ENCODE data around the gene CPNE6.
"Not testable (repeated sequence)": the region's sequence is repeated elsewhere in the genome, so short reads cannot be mapped to it uniquely, and the experiment has no call there.

The CPNE6 gene

DNA sequence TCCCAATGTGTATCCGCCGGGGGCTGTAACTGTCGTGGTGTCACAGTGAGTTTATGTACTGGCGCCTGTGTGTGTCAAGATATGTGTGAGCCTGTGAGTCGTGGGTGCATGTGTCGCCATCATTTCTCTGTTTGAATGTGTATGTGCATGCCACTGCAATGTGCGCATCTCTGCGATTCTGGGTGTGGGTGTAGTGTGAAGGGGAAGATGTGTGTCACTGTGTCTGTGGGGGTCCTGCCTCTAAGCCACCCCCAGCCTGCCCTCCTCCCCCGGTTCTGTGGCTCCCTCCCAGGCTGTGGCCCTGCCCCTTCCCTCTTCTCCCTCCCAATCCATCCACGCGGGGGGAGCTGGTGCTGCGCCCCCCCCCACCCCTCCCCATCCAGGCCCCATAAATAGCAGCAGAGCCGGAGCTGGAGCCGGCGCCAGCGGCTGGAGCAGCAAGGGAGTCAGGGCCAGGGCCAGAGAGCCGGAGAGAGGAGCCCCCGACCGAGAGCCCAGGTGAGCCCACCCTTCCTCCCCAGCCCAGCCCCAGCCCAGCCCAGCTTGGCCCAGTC lies at the start of gene CPNE6:
CPNE6 (plus strand) TSS at position 419 of the 554 bp plus-strand sequence. CDS start 1,375 bp downstream, outside the sequence.
- no peak for DNase-seq (ENCODE audit: low spot score)

- not testable (repeated sequence) for DNase-seq (ENCODE audit: low spot score)
Measured at GRCh38 chr14:24024939-24025418, 46.4 kb upstream of the CPNE6 start.

DNA sequence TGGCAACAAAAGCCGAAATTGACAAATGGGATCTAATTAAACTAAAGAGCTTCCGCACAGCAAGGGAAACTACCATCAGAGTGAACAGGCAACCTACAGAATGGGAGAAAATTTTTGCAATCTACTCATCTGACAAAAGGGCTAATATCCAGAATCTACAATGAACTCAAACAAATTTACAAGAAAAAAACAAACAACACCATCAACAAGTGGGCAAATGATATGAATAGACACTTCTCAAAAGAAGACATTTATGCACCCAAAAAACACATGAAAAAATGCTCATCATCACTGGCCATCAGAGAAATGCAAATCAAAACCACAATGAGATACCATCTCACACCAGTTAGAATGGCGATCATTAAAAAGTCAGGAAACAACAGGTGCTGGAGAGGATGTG lies 41.7 kb upstream of the CPNE6 start:
- DNase-seq (ENCODE audit: low spot score): not testable (repeated sequence)

DNA sequence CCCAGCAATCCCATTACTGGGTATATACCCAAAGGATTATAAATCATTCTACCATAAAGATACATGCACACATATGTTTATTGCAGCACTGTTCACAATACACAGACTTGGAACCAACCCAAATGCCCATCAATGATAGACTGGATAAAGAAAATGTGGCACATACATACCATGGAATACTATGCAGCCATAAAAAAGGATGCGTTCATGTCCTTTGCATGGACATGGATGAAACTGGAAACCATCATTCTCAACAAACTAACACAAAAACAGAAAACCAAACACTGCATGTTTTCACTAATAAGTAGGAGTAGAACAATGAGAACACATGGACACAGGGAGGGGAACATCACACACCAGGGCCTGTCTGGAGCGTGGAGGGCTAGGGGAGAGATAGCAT lies 40.0 kb upstream of the CPNE6 start:
- not testable (repeated sequence) for DNase-seq (ENCODE audit: low spot score)

- DNase-seq (ENCODE audit: low spot score): no peak
Measured at GRCh38 chr14:24032727-24033418, 38.5 kb upstream of the CPNE6 start.

- DNase-seq (ENCODE audit: low spot score): not testable (repeated sequence)
Measured at GRCh38 chr14:24035769-24036168, 35.6 kb upstream of the CPNE6 start.

DNA sequence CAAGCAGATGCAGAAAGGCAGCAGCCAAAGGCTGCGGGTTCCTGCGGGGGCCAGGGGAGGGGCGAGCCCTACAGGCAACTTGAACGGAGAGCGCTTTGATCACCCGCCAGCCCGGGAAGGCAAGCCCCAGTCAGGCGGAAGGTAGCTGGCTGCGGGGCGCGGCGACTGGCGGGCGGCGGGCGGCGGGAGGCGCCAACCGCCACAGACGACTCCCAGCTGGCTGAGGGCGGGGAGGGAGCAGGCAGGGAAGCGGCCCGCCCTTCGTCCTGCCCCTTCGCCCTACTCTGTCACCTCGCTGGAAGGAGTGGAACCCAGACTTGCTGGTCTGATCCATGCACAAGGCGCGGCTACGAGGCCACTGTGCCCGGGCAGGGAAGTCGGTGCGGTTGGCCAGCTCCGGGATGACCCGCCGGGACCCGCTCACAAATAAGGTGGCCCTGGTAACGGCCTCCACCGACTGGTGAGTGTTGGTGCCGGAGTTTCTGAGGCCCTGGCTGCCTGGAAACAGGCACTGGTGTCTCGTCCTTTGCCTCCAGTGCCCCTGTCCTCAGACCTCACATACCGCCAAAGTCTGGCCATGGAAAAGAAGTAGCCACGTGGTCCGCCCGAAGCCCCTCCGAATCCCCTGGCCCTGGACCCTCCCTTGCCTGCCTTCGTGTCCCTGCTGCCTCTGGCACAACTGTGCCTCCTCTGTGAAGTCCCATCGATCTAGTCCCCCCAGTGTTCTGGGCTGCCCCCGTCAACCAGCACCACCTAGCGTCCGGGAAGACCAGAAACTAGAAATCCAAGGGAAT lies 35.0 kb upstream of the CPNE6 start:
- peak; percentile 83 for DNase-seq (ENCODE audit: low spot score)

DNA sequence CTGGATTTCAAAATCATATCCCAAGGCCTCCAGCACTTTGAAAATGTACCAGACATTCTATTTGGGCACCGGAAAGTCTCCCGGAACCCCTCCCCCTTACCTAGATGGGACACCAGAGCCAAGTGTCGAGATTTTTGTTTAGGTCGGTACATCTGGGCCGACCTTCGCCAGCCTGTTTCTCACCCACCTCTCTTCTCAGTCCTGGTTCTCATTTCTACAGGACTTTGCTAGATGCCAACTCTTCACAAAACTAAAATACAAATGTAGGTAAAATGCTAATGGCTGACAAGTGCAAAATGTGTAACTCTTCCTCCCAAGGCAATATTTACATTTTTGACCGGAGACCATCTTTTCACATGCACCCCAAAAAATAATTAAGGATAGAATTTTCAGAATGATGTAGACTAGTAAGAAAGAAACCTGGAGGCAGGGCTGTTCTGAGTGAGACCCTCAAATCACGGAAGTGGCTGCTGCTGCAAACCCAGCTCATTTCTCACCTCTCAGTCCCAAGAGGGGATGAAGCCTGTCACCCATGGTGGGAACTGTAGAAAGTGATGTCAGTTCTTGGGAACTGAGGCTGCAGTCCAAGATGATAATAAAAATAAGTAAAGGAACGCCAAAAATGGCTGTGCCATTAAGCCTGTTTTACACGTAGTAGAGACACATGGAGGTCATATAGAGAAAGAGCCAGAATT lies 34.3 kb upstream of the CPNE6 start:
- not testable (repeated sequence) for DNase-seq (ENCODE audit: low spot score)

- DNase-seq (ENCODE audit: low spot score): no peak
Measured at GRCh38 chr14:24037658-24038037, 33.7 kb upstream of the CPNE6 start.

GRCh38 chr14:24038686-24039085 lies 32.7 kb upstream of the CPNE6 start:
- DNase-seq (ENCODE audit: low spot score): no peak

- DNase-seq (ENCODE audit: low spot score): no peak
Measured at GRCh38 chr14:24040692-24041091, 30.7 kb upstream of the CPNE6 start.

DNA sequence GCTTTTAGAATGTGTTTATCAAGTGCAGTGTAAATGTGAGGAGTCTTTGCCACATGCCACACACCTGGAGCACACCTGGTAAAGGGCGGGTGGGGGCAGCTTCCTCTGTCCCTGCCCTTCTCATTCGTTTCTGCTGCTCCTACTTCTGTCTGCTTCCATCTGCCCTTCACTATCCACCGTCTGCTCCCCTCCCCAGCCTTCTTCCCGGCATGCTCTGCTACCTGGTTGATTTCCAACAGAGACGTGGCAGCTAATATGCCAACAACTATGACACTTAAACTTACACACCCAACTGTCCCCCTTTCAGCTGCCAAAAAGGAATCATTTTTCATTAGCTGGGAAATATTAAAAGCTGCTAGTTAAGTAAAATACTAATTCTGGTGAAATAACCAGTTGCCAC lies 28.6 kb upstream of the CPNE6 start:
- peak; percentile 22 for DNase-seq (ENCODE audit: low spot score)

GRCh38 chr14:24049002-24049401 lies 22.4 kb upstream of the CPNE6 start:
- not testable (repeated sequence) for DNase-seq (ENCODE audit: low spot score)

DNA sequence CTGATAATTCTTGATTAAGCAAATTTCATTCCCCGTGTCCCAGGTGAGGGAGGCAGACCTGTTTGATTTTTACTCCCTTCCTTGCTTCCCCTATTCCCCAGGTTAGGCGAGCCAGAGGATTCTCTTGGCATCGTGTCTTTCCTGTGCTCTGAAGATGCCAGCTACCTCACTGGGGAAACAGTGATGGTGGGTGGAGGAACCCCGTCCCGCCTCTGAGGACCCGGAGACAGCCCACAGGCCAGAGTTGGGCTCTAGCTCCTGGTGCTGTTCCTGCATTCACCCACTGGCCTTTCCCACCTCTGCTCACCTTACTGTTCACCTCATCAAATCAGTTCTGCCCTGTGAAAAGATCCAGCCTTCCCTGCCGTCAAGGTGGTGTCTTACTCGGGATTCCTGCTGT lies 20.6 kb upstream of the CPNE6 start:
- not testable (repeated sequence) for DNase-seq (ENCODE audit: low spot score)

- no peak for DNase-seq (ENCODE audit: low spot score)
Measured at GRCh38 chr14:24051176-24051788, 20.1 kb upstream of the CPNE6 start.

- DNase-seq (ENCODE audit: low spot score): peak; percentile 97
Measured at GRCh38 chr14:24051789-24052655, 19.3 kb upstream of the CPNE6 start, which contains the start of gene CARMIL3. TSS of gene CARMIL3 (plus strand) at chr14:24052009. CDS start at chr14:24052154, 145 bp downstream.

DNA sequence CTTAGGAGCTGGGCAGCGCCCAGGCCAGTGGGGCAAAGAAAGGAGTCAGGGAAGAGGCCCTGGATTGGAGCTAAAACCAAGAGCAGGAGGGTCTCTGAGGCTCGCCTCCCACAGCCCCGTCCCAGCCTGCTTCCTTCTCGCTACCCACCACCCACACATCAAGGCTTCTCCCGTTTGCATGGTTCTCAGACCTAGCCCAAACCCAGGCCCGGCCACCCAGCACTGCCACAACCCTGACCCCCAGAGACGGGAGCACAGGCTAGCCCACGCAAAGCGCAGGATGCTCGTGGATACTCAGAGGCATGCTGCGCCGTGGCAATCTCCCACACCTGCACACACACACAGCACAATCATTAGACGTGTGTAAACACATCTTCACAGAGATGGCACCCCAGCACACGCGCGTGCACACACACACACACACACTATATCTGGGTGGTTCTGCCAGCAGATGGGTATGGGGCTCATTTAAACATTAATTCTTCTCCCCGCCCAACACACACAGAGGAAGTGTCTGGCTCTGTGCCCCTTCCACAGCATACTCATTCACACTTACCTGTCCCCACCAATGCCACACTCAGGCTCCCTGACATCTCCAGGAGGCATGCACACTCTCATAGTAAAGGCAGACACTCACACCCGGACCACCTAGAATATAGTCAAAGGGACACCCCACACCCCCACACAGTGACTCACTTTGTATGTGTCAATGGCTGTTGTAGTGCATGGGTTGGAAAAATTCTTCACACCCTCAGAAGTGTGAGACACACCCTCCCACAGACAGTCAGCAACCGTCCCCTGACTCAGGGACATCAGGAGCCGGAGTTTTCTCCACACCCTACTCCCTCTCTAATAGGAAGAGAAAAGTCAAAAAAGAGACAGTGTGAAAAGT lies 18.5 kb upstream of the CPNE6 start:
- DNase-seq (ENCODE audit: low spot score): no peak

DNA sequence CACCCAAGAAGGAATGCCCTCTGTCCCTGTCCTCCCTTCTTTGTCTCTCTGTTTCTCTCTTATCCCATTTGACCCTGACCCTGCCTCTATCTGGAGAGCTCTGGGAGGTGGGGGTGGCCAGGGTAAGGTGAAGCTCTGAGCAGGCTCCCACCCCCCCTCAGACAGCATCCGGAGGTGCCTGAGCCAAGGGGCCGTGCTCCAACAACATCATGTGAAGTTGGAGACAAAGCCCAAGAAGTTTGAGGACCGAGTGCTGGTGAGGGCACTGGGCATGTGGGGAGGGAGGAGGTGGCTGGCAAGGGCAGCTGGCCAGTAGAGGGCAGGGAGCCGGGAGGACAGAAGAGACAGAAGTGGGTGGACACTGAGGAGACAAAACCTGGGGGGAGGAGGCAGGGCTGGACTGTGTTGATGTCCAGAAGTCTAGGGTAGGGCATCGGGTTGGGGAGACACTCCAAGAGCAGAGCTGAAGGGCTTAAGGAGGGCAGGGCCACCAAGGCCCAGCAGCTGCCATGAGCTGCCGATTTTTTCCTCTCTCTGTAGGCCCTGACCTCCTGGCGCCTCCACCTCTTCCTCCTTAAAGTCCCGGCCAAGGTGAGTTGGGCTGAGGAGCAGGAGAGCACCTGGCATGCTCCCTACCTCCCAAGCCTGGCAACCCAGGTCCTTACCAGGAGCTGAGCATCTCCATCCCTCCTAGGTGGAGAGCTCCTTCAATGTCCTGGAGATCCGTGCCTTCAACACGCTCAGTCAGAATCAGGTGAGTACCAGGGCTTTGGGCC lies 17.6 kb upstream of the CPNE6 start:
- DNase-seq (ENCODE audit: low spot score): peak; percentile 8

DNA sequence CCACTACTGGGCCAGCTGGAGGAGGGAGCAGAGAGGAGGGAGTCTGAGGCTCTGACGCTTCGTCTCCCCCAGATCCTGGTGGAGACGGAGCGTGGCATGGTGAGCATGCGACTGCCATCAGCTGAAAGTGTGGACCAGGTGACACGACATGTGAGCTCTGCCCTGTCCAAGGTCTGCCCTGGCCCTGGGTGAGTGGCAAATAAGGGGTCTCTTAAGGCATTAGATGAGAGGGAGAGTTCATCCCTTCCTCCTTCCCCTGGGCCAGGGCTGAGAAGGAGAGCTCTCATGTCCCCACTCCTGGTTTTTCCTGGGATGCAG lies 17.1 kb upstream of the CPNE6 start:
- DNase-seq (ENCODE audit: low spot score): no peak

Measured in D341Med (cell line).